ENCODE measurements around the gene ING2.

DNA sequence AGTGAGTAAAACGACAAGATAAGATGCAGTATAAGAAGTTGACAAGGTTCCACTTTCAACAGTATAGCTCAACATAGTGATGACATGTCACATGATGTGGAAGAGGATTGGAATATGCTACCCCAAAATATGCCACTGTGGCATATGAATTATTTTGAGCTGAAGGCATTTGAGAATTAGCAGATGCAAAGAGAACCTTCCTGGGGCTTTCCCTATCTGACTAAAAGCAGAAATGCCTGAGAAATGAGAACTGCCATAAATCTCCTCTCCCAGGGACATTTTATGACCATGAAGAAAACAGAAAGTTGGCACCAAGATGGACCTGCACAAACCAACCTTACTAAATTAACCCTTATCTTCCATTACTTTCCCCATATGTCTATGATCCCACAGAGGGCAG is 35.6 kb upstream of the ING2 start:
- TF ChIP-seq POLR2A (IDR thresholded peaks at IDR 0.05) (no peak), POLR2AphosphoS5 (IDR thresholded peaks at IDR 0.05) (no peak)
- TF ChIP-seq, protein P1, sequence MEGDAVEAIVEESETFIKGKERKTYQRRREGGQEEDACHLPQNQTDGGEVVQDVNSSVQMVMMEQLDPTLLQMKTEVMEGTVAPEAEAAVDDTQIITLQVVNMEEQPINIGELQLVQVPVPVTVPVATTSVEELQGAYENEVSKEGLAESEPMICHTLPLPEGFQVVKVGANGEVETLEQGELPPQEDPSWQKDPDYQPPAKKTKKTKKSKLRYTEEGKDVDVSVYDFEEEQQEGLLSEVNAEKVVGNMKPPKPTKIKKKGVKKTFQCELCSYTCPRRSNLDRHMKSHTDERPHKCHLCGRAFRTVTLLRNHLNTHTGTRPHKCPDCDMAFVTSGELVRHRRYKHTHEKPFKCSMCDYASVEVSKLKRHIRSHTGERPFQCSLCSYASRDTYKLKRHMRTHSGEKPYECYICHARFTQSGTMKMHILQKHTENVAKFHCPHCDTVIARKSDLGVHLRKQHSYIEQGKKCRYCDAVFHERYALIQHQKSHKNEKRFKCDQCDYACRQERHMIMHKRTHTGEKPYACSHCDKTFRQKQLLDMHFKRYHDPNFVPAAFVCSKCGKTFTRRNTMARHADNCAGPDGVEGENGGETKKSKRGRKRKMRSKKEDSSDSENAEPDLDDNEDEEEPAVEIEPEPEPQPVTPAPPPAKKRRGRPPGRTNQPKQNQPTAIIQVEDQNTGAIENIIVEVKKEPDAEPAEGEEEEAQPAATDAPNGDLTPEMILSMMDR (IDR thresholded peaks at IDR 0.05) = no peak

Measured in upper lobe of left lung (tissue), 4 donors.